Neural progenitor cell (in vitro differentiated cells): ENCODE measurements around the gene KLHL13.

Experiments
- CTCF ChIP-seq: fragments of 200-600 bp; sonication (generic); IDR thresholded peaks from 2 replicates; pipeline ENCODE4 v1.5.1; 2017; ENCODE audit warnings: antibody characterized with exemption, mild to moderate bottlenecking
- EZH2 ChIP-seq: fragments of 200-600 bp; sonication (generic); IDR thresholded peaks from 2 replicates; pipeline ENCODE4 v1.6.1; 2017; ENCODE audit warnings: antibody characterized with exemption, mild to moderate bottlenecking, moderate library complexity
- EZH2phosphoT487 ChIP-seq: fragments of 200-600 bp; sonication (generic); IDR thresholded peaks from 2 replicates; pipeline ENCODE4 v1.6.1; 2017; ENCODE audit warnings: antibody characterized with exemption

DNA sequence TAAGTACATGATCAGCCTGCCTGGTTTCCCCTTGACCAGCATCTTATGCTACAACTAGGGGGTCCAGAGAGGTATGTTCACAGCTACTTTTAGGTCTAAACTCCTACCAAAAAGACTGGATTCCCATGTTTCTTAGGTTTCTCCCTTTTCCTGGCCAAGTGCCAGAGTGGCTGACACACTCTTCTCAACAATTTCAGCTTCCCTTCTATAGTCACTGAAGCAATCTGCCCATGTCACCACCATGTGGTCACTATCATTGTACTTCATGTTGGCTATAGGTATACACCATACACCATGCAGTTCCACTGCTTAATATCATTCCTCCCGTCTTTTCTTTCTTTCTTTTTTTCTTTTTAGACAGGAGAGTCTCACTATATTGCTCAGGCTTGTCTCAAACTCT is 66.9 kb downstream of the KLHL13 start:
- TF ChIP-seq EZH2 (no peak), CTCF (no peak), EZH2phosphoT487 (no peak)
